PC-9 (cell line): ENCODE measurements around the gene NUP205. TPM values are rescaled to one million over a fixed set of nuclear protein-coding genes. Genes with fewer than 3 reads are reported as not detected.

Experiments used
- BruUV-seq: library from RNA; stranded (reverse); fragments of 400-500 nt; replicated peaks from 2 replicates; lab custom pipeline; 2021; lab: Mats Ljungman, UMichigan
- CTCF ChIA-PET: fragments of 300-600 bp; sonication (Branson Sonifier 250); formaldehyde crosslinking; loops from one replicate; lab custom pipeline; 2022; ENCODE audit warnings: antibody characterized with exemption; lab: Charles Lee
- POLR2A ChIA-PET: fragments of 300-600 bp; sonication (Branson Sonifier 250); formaldehyde crosslinking; loops from one replicate; lab custom pipeline; 2022; ENCODE audit warnings: antibody characterized with exemption; ENCODE audit not compliant: unreplicated experiment; lab: Charles Lee
- DNase-seq, 2 experiments: peaks; one replicate each; pipeline versions ENCODE4 v3.0.0 to v3.0.0-alpha.2; 2015 to 2022; ENCODE audit warnings: mixed read lengths in 1 of 2
- H2AFZ ChIP-seq: fragments of 200-600 bp; sonication (generic); 2 replicates; pipeline ENCODE4 v1.8.1; 2017; ENCODE audit warnings: antibody characterized with exemption
- H3F3A ChIP-seq: fragments of 200-600 bp; sonication (generic); 2 replicates; pipeline ENCODE4 v1.8.1; 2017; ENCODE audit warnings: antibody characterized with exemption, mild to moderate bottlenecking, low read depth; ENCODE audit not compliant: insufficient read depth
- H3K27ac ChIP-seq: fragments of 200-600 bp; sonication (generic); 2 replicates; pipeline ENCODE4 v1.6.1; 2016; ENCODE audit warnings: mixed run types
- H3K27me3 ChIP-seq: fragments of 200-600 bp; sonication (generic); 2 replicates; pipeline ENCODE4 v1.6.1; 2016; ENCODE audit warnings: low read depth, mixed run types; ENCODE audit not compliant: insufficient read depth
- H3K36me3 ChIP-seq: fragments of 200-600 bp; sonication (generic); 2 replicates; pipeline ENCODE4 v1.6.1; 2016; ENCODE audit warnings: low read depth, mixed run types
- H3K4me1 ChIP-seq: fragments of 200-600 bp; sonication (generic); replicated peaks from 2 replicates; pipeline ENCODE4 v1.6.1; 2016; ENCODE audit warnings: mixed run types; ENCODE audit not compliant: insufficient read depth
- H3K4me2 ChIP-seq: fragments of 200-600 bp; sonication (generic); 2 replicates; pipeline ENCODE4 v1.6.1; 2017; ENCODE audit warnings: mixed run types
- H3K4me3 ChIP-seq: fragments of 200-600 bp; sonication (generic); 2 replicates; pipeline ENCODE4 v1.6.1; 2016; ENCODE audit warnings: mixed run types
- H3K79me2 ChIP-seq: fragments of 200-600 bp; sonication (generic); 2 replicates; pipeline ENCODE4 v1.6.1; 2017; ENCODE audit warnings: low read depth, mixed run types
- H3K9me2 ChIP-seq: fragments of 200-600 bp; sonication (generic); 2 replicates; pipeline ENCODE4 v1.8.1; 2017; ENCODE audit warnings: mild to moderate bottlenecking; ENCODE audit not compliant: insufficient read depth
- H3K9me3 ChIP-seq: fragments of 200-600 bp; sonication (generic); 2 replicates; pipeline ENCODE4 v1.8.1; 2016; ENCODE audit warnings: low read depth; ENCODE audit not compliant: insufficient read depth
- H4K20me1 ChIP-seq: fragments of 200-600 bp; sonication (generic); 2 replicates; pipeline ENCODE4 v1.8.1; 2017; ENCODE audit not compliant: insufficient read depth
- CTCF ChIP-seq: fragments of 200-600 bp; sonication (generic); conservative IDR thresholded peaks from 2 replicates; pipeline ENCODE4 v1.6.1; 2017; ENCODE audit warnings: mixed run types, antibody characterized with exemption, mild to moderate bottlenecking, moderate library complexity
- EZH2 ChIP-seq: fragments of 200-600 bp; sonication (generic); IDR thresholded peaks from 2 replicates; pipeline ENCODE4 v1.8.0; 2017; ENCODE audit warnings: antibody characterized with exemption, low read depth
- intact Hi-C: fragments of 100-400 bp; cut with micrococcal nuclease; formaldehyde crosslinking; loops from one replicate; pipeline ENCODE4 v1.10.0; 2022; ENCODE audit not compliant: unreplicated experiment
- total RNA-seq: library from RNA; stranded (reverse); gene quantifications from 2 replicates; pipeline ENCODE4 v1.2.3, GENCODE V29; 2021

NUP205 gene
- total RNA-seq, 1 experiment from 2014 or later, result 108 TPM

- no peak overlapping the region for H2AFZ ChIP-seq
- peaks cover 29% of the 10 kb centered on the region for H3K36me3 ChIP-seq
- no peak overlapping the region for H3K4me2 ChIP-seq
- no peaks in the 10 kb centered on the region for H3K9me3 ChIP-seq
- ChIA-PET CTCF (interaction anchor here (0.6 to 1.4 kb wide), 5 partner anchors 10 to 370 kb away, joined by 3 to 12 read pairs (median 4); no protein-coding TSS in a partner anchor), POLR2A (interaction anchor here (0.7 kb wide), 1 partner anchor 110 kb away, joined by 6 read pairs; no protein-coding TSS in a partner anchor)
- no peak overlapping the region for H3K4me3 ChIP-seq
- H3K79me2 ChIP-seq, result no peaks in the 10 kb centered on the region
- DNase-seq, result no peak
- intact Hi-C loops, result loop anchor here (1.0 to 2.0 kb wide), 2 partner anchors 134 to 363 kb away; partner anchors contain the start of gene CNOT4
- H4K20me1 ChIP-seq, result no peaks in the 10 kb centered on the region
- peaks cover 4% of the 10 kb centered on the region; the same call in 1 of the 2 replicates for H3F3A ChIP-seq
- no peak overlapping the region for H3K27ac ChIP-seq
- BruUV-seq, result no TSS peak
- no peaks in the 10 kb centered on the region for H3K27me3 ChIP-seq
- no peak for TF ChIP-seq EZH2
- no peaks in the 10 kb centered on the region for H3K4me1 ChIP-seq
- H3K9me2 ChIP-seq, result no peaks in the 10 kb centered on the region
These were observed 87.0 kb downstream of the NUP205 start for GRCh38 chr7:135644729-135645128.

GRCh38 chr7:135645296-135645904 lies 87.7 kb downstream of the NUP205 start:
- TF ChIP-seq CTCF, result peak; percentile 77
- TF ChIP-seq EZH2, result no peak
- Histone ChIP-seq H3K27ac (no peak overlapping the region), H3K4me2 (no peak overlapping the region), H3K9me3 (no peaks in the 10 kb centered on the region), H3K4me1 (no peaks in the 10 kb centered on the region), H4K20me1 (no peaks in the 10 kb centered on the region), H3K27me3 (no peaks in the 10 kb centered on the region), H3K36me3 (peaks cover 27% of the 10 kb centered on the region), H2AFZ (no peak overlapping the region), H3K79me2 (no peaks in the 10 kb centered on the region), H3F3A (peaks cover 5% of the 10 kb centered on the region; the same call in 1 of the 2 replicates), H3K4me3 (no peak overlapping the region), H3K9me2 (no peaks in the 10 kb centered on the region)
- POLR2A ChIA-PET, result interaction anchor here (0.7 kb wide), 1 partner anchor 110 kb away, joined by 6 read pairs; no protein-coding TSS in a partner anchor
- intact Hi-C loops, result loop anchor here (1.0 to 2.0 kb wide), 2 partner anchors 135 to 364 kb away; partner anchors contain the start of gene CNOT4
- CTCF ChIA-PET, result interaction anchor here (0.6 to 1.4 kb wide), 6 partner anchors 11 to 371 kb away, joined by 3 to 12 read pairs (median 4); no protein-coding TSS in a partner anchor
- no peak for DNase-seq
- no TSS peak for BruUV-seq

GRCh38 chr7:135647755-135648154 lies 90.0 kb downstream of the NUP205 start:
- Histone ChIP-seq H3K9me3 (no peaks in the 10 kb centered on the region), H3K27ac (no peak overlapping the region), H3K27me3 (no peaks in the 10 kb centered on the region), H3K4me1 (no peaks in the 10 kb centered on the region), H3K4me3 (no peak overlapping the region), H3F3A (peaks cover 5% of the 10 kb centered on the region; the same call in 1 of the 2 replicates), H3K4me2 (no peak overlapping the region), H3K79me2 (no peaks in the 10 kb centered on the region), H3K36me3 (peaks cover 22% of the 10 kb centered on the region), H2AFZ (no peak overlapping the region), H4K20me1 (no peaks in the 10 kb centered on the region), H3K9me2 (no peaks in the 10 kb centered on the region)
- ChIA-PET CTCF (no interaction called here), POLR2A (no interaction called here)
- TF ChIP-seq CTCF (no peak), EZH2 (no peak)
- BruUV-seq, result no TSS peak
- no peak for DNase-seq
- intact Hi-C loops, result no loop called here
